HUES64 (cell line): ENCODE results near the gene MATCAP1.
A peak's percentile ranks its signal among the peaks of the same experiment; 100 is the strongest.

Experiments
- H3K27ac ChIP-seq: 2 replicates; pipeline ENCODE4 v1.7.0; 2013; ENCODE audit warnings: low read depth, low read length, inconsistent platforms
- H3K27me3 ChIP-seq: 2 replicates; pipeline ENCODE4 v1.6.1; 2013; ENCODE audit warnings: mild to moderate bottlenecking, low read length; ENCODE audit not compliant: insufficient read depth
- H3K36me3 ChIP-seq: 2 replicates; pipeline ENCODE4 v1.6.1; 2013; ENCODE audit warnings: mild to moderate bottlenecking, low read length; ENCODE audit not compliant: insufficient read depth
- H3K4me1 ChIP-seq: 2 replicates; pipeline ENCODE4 v1.6.1; 2013; ENCODE audit warnings: mild to moderate bottlenecking, low read length, moderate library complexity; ENCODE audit not compliant: insufficient read depth
- H3K4me3 ChIP-seq: 2 replicates; pipeline ENCODE4 v1.5.1; 2013; ENCODE audit warnings: mild to moderate bottlenecking, low read length, moderate library complexity
- H3K9ac ChIP-seq: 2 replicates; pipeline ENCODE4 v1.6.1; 2013; ENCODE audit warnings: mild to moderate bottlenecking, low read depth, low read length
- H3K9me3 ChIP-seq: 2 replicates; pipeline ENCODE4 v1.6.1; 2013; ENCODE audit warnings: low read depth, low read length; ENCODE audit not compliant: insufficient read depth
- WGBS: fragments of 150-250, 120-280 bp; methylation state at CpG from one replicate; pipeline ENCODE4 v1.1.7; 2013; ENCODE audit warnings: missing lambda C conversion rate; 5-methylcytosine and 5-hydroxymethylcytosine counted together

Gene MATCAP1

DNA sequence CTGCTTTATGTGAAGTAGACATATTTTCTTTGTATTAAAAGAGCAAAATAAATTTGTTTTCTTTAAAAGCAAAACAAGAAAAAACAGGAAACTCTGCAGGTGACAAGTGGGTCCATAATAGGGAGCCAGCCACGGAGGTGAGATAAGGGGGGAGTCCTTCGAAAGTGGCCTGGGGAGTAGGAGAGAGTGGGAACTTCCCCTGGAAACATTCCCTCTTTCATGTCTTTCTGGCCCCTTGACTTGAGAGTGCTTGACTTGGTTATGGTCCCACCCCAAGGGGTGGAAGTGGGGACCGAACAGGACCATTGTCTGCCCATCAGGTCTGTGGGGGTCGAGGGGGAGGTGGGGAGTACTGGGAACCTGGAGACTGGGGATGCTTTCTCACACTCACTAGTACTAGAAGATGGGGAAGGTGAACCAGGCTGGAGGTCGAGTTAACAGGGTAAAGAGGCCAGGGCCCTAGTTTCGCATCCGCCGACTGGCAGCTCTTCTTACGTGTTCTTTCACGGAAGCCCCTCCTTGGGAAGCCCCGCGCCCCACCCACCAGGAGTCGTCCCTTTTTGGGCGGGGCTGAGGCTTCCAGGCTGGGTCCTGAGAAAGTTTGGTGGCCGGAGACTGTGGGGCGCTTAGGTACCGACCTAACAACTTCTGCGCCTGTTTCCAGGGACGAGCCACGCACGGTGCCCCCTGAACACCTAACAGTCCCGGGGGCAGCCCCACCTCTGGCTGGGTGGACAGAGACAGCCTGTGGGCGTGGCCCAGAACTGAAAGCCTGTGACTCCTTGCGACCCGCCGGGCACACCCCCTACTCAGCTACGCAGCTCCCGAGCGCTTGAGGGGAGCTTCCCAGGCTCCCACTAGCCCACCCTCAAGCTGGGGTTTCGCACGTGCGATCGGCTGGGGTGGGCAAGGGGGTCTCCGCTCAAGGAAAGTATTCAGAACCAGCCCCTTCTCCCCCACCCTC is 24.8 kb downstream of the MATCAP1 start:
- Histone ChIP-seq H3K36me3 (no peaks in the 10 kb centered on the region), H3K27me3 (peaks cover 100% of the 10 kb centered on the region), H3K4me1 (0 out of 2 replicates have a peak, but pooled peaks cover 6% of the 10 kb centered on the region), H3K9me3 (no peaks in the 10 kb centered on the region), H3K27ac (no peak overlapping the region), H3K9ac (no peak overlapping the region), H3K4me3 (peak overlapping the region; percentile 65)
- WGBS = 7% methylated on average over 34 of the region's 34 CpGs

DNA sequence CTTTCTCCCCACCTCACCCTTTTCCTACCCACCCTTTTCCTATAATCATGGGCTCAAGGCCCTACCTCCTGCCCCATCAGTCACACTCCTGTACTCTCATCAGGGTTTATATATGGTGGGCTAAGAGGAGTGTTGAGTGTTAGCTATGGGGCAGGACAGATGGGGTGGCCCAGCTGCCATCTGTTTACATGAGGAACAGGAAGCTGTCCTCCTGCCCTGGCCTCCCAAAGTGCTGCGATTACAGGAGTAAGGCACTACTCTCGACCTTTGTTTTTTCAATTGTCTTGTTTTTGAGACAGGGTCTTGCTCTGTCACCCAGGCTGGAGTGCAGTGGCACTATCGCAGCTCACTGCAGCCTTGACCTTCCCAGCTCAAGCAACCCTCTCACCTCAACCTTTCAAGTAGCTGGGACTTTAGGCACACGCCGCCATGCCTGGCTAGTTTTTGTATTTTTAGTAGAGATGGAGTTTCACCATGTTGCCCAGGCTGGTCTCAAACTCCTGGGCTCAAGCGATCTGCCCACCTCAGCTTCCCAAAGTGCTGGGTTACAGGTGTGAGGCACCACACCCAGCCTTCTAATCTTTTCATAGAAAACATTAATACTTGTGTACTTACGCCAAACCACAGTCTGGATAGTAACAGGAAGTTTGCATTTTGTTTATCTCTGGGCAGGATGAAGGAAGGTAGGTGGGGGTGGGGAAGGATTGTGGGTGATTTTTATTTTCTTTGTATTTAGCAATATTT is 25.7 kb downstream of the MATCAP1 start:
- no peak overlapping the region for H3K4me3 ChIP-seq
- WGBS = 71% methylated on average over 7 of the region's 7 CpGs
- no peaks in the 10 kb centered on the region for H3K36me3 ChIP-seq
- no peak overlapping the region for H3K9ac ChIP-seq
- peaks cover 100% of the 10 kb centered on the region for H3K27me3 ChIP-seq
- 0 out of 2 replicates have a peak, but pooled peaks cover 6% of the 10 kb centered on the region for H3K4me1 ChIP-seq
- H3K27ac ChIP-seq = no peak overlapping the region
- H3K9me3 ChIP-seq = no peaks in the 10 kb centered on the region

DNA sequence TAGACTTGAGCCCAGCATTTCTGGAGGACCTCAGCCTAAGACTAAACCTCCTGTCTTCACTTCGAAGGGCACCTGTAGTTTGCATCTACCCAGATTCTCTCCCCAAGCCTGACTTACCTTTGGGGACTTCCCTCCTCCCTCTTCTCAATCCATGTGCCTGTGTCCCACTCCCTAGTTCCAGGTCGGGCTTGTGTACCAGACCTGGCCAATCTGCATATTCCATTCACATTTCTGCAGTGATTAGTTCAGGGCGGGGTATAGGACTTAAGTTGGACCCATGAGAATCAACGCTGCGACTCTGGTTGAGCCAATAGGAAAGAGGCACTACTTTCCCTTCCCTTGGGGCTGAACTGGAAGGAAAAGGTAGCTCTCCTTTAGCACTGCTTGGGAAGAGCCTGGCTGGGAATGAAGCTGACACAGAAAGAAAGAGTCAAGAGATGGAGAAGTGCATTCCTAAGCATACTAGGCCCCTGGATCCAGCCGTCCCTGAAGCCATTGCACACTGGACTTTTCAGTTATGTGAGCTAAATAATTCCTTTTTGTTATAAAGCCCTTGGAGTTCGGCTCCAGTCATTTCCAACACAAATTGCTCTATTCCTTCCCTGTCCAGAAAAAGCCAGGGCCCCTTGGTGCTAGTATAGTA is 26.5 kb downstream of the MATCAP1 start:
- H3K9me3 ChIP-seq = no peaks in the 10 kb centered on the region
- H3K27ac ChIP-seq = no peak overlapping the region
- peaks cover 100% of the 10 kb centered on the region for H3K27me3 ChIP-seq
- 52% methylated on average over 7 of the region's 7 CpGs for WGBS
- H3K9ac ChIP-seq = no peak overlapping the region
- H3K4me1 ChIP-seq = 0 out of 2 replicates have a peak, but pooled peaks cover 6% of the 10 kb centered on the region
- no peak overlapping the region for H3K4me3 ChIP-seq
- H3K36me3 ChIP-seq = no peaks in the 10 kb centered on the region

DNA sequence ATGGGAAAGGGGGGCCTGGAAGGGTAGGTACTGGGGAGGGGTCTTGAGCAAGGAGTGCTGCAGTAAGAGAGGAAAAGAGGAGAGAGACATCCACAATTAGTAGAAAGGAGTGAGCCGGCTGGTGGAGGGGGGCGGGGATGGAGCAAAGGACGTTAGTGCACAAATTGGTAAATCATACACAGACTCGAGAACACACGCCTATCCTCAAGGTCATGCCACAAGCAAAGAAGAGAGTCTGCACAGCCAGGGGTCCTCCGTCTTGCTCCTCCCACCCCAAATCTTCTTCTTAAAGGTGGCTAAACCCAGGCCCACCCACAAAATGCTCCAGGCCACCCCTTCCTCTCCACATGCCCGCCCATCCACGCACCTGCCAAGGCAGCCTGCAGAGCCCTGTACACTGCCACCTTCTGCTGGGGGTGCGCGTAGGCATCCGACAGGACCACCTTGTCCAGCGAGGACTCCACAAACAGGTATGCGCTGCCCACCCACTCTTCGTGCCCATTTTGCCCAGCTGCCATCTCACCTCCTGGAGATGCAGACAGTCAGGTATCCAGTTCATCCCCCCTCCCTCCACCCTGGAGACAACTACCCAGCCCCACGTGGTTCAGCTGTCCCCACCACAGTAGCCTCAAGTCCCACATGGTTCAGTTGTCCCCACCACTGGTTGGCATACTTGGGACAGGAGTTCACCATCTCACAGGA is 27.5 kb downstream of the MATCAP1 start:
- WGBS = 60% methylated on average over 15 of the region's 15 CpGs
- Histone ChIP-seq H3K4me3 (no peak overlapping the region), H3K27ac (no peak overlapping the region), H3K4me1 (0 out of 2 replicates have a peak, but pooled peaks cover 6% of the 10 kb centered on the region), H3K27me3 (peaks cover 100% of the 10 kb centered on the region), H3K9me3 (no peaks in the 10 kb centered on the region), H3K36me3 (no peaks in the 10 kb centered on the region), H3K9ac (no peak overlapping the region)

DNA sequence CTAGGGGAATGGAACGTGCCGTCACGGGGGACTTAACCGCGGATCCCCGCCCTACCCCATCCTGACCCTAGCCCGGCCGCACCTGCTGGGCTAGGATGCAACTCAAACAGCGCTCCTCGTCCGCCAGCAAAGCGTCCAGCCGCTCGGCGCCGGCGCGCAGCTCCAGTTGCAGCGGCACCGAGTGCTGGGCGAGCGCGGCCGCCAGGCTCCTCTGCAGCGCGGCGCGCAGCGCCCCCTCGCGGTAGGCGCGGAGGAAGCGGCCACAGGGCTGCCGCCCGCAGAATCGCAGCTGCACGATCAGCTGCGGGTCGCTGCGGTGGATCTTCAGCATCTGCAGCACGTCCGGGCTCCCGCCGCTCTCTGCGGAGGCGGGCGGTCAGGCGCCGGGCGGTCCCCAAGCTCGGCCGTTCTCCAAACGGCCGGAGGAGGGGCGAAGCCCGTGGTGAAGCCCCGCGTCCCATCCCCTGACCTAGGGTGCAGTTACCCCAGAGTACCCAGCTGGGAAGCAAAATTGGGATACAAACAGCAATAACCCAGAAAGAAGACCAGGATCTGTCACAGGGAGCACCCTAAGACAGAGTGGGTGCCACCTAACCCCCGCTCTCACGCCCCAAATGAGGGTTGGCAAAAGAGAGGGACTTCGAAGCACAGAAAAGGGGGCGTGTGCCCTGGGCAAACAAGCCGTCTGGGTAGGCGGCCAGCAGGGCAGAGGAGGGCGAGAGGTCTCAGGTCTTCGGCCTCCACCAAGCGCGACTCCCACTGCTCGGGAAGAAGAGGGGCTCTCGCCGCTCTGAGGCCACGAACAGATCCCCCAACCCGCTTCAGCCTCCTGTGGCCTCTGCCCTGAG is 28.2 kb downstream of the MATCAP1 start:
- no peak overlapping the region for H3K9ac ChIP-seq
- H3K36me3 ChIP-seq = no peaks in the 10 kb centered on the region
- peaks cover 100% of the 10 kb centered on the region for H3K27me3 ChIP-seq
- H3K9me3 ChIP-seq = no peaks in the 10 kb centered on the region
- 7% methylated on average over 74 of the region's 74 CpGs for WGBS
- H3K4me1 ChIP-seq = 0 out of 2 replicates have a peak, but pooled peaks cover 6% of the 10 kb centered on the region
- H3K4me3 ChIP-seq = peak overlapping the region; percentile 45
- no peak overlapping the region for H3K27ac ChIP-seq

DNA sequence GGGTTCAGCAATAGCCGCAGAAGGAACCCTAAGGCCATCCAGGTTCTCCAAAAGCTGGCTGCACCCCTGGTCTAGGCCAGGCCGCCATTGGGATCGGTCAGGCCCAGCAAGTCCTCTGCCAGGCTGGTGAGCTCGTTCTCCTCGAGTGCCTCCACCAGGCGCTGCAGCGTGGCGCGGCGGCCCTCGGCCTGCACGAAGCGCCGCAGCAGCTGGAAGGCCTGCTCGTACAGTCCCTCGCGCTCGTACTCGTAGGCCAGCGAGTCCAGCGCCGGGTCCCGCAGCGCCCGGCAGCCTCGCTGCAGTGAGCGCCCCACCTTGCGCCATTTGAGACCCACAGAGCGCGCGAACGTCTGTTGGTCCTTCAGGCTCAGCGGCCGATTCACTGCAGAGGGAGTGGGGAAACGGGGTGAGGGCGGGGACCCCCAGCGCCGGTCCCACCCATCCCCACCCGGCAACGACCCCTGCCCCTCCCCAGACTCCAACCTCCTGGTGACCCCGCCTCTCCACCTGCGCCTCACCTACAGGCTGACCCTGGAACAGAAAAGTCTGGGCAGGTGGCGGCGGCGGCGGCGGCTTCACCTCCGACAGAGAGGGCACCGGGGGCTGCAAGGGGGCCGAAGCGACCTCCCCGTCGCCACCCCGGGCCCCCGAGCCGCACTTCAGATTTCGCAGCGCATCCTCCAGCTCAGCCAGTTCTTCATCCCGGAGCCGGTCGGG is 29.0 kb downstream of the MATCAP1 start:
- H3K27ac ChIP-seq = no peak overlapping the region
- peak overlapping the region; percentile 45 for H3K4me3 ChIP-seq
- no peaks in the 10 kb centered on the region for H3K36me3 ChIP-seq
- H3K27me3 ChIP-seq = peaks cover 100% of the 10 kb centered on the region
- 0 out of 2 replicates have a peak, but pooled peaks cover 6% of the 10 kb centered on the region for H3K4me1 ChIP-seq
- H3K9me3 ChIP-seq = no peaks in the 10 kb centered on the region
- H3K9ac ChIP-seq = no peak overlapping the region
- WGBS = 16% methylated on average over 60 of the region's 61 CpGs

DNA sequence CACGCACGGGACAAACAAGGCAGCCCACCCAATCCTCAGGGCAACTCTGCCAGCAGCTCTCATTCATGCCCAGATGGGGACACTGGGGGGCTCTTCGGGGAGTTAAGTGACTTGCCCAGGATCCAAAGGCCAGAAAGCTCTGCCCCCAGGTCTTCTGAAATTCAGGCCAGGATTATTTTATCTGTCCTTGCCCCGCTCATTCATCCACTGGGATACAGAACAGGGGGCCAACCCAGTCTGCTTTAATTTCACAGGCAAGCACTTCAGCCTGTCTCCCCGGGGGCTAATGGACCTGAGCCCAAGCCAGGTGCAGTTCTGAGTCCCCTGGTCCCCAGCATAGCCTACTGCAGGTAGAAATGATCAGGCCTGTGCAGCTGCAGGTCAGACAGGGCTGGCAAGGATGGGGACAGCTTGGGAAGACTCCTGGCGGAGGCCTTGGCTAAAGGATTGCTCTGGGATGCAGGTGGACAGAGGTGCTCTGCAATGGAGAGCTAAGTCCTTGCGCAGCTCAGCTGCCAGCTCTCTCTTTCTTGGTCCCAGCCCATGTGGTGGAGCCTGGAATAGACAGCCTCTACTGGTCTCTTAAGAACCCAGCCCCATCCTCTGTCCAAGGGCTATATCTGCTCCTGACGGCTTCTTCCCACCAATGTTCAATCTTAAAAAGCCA is 32.2 kb downstream of the MATCAP1 start:
- H3K4me1 ChIP-seq = no peaks in the 10 kb centered on the region
- 61% methylated on average over 8 of the region's 8 CpGs for WGBS
- no peaks in the 10 kb centered on the region for H3K9me3 ChIP-seq
- no peak overlapping the region; the same call in 1 of the 2 replicates for H3K9ac ChIP-seq
- peaks cover 73% of the 10 kb centered on the region for H3K27me3 ChIP-seq
- no peak overlapping the region for H3K27ac ChIP-seq
- H3K4me3 ChIP-seq = peak overlapping the region; percentile 57
- H3K36me3 ChIP-seq = peaks cover 18% of the 10 kb centered on the region

DNA sequence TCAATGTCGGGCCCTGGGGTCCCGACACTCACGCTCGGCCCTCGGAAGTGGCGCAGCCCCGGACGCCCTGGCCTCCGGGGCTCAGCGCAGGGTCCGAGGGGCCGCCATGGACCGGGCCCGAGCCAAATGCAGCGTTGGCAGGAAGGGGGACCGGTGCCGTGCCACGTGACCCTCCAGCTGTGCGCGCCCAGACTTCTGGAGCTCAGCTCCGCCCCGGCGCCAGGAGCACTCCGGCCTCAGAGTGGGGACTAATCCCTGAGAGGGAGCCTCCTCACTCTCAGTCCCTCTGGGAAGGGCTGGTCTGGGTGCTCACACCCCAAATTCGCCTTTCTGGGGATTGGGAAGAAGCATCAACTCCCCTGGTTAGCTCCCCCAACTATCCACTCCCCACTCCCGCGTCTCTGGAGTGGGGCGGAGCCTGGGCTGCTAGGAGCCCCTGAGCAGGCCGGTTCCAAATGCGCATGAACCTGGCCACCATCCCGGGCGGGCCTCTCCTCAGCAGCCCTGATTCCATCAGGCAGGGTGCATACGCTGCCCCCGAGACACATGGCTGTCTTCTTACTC is 32.8 kb downstream of the MATCAP1 start, which contains the start of gene B3GNT9:
Gene B3GNT9 (minus strand): TSS at position 166 of the 564 bp plus-strand sequence. CDS start 513 bp downstream, outside the sequence.
- no peaks in the 10 kb centered on the region for H3K4me1 ChIP-seq
- peak within 1 kb of the TSS; percentile 65; the same call in 1 of the 2 replicates for H3K27ac ChIP-seq
- no peaks in the 10 kb centered on the region for H3K9me3 ChIP-seq
- H3K36me3 ChIP-seq = peaks cover 25% of the 10 kb centered on the region
- H3K9ac ChIP-seq = peak within 1 kb of the TSS; percentile 51
- peak within 1 kb of the TSS; percentile 57 for H3K4me3 ChIP-seq
- H3K27me3 ChIP-seq = peaks cover 67% of the 10 kb centered on the region
- WGBS = 2% methylated on average over 34 of the region's 34 CpGs
